Stimulated activated CD4-positive, alpha-beta T cell treated with anti-CD3 and anti-CD28 coated beads, TNF-alpha, amount 100 ng/mL, for 4 hours (primary cell): ENCODE results near the gene NSRP1.
"Not testable (repeated sequence)": the region's sequence is repeated elsewhere in the genome, so short reads cannot be mapped to it uniquely, and the experiment has no call there.

ENCODE experiments used
- DNase-seq, 3 experiments: peaks; one replicate each; pipeline ENCODE4 v3.0.0-alpha.2; 2020; ENCODE audit warnings: low read depth in 3 of 3

The NSRP1 gene

GRCh38 chr17:30124273-30124796 lies 7.7 kb downstream of the NSRP1 start:
- no peak for DNase-seq

GRCh38 chr17:30130121-30130520 lies 13.5 kb downstream of the NSRP1 start:
- DNase-seq = no peak

GRCh38 chr17:30132615-30133014 lies 16.0 kb downstream of the NSRP1 start:
- no peak for DNase-seq

- no peak for DNase-seq
Measured at GRCh38 chr17:30133197-30133596, 16.6 kb downstream of the NSRP1 start.

GRCh38 chr17:30134551-30134950 lies 17.9 kb downstream of the NSRP1 start:
- DNase-seq = no peak

- DNase-seq = no peak
Measured at GRCh38 chr17:30137158-30137557, 20.5 kb downstream of the NSRP1 start.

- DNase-seq = not testable (repeated sequence)
Measured at GRCh38 chr17:30147860-30148259, 31.2 kb downstream of the NSRP1 start.

- DNase-seq = no peak
Measured at GRCh38 chr17:30148376-30148775, 31.8 kb downstream of the NSRP1 start.

GRCh38 chr17:30151471-30151870 lies 34.9 kb downstream of the NSRP1 start:
- DNase-seq = no peak

- DNase-seq = no peak
Measured at GRCh38 chr17:30153463-30153862, 36.8 kb downstream of the NSRP1 start.

- DNase-seq = no peak
Measured at GRCh38 chr17:30155389-30155788, 38.8 kb downstream of the NSRP1 start.

- no peak for DNase-seq
Measured at GRCh38 chr17:30158896-30159625, 42.4 kb downstream of the NSRP1 start.

- DNase-seq = no peak
Measured at GRCh38 chr17:30160419-30161172, 44.0 kb downstream of the NSRP1 start.

- no peak for DNase-seq
Measured at GRCh38 chr17:30161601-30162000, 45.0 kb downstream of the NSRP1 start.

- DNase-seq = no peak
Measured at GRCh38 chr17:30164531-30164930, 47.9 kb downstream of the NSRP1 start.

- DNase-seq = no peak
Measured at GRCh38 chr17:30165147-30165546, 48.5 kb downstream of the NSRP1 start.

- DNase-seq = no peak
Measured at GRCh38 chr17:30165960-30166359, 49.3 kb downstream of the NSRP1 start.

GRCh38 chr17:30170415-30170987 lies 53.9 kb downstream of the NSRP1 start:
- DNase-seq = no peak

GRCh38 chr17:30172560-30172959 lies 55.9 kb downstream of the NSRP1 start:
- no peak for DNase-seq

- DNase-seq = no peak
Measured at GRCh38 chr17:30173649-30174048, 57.0 kb downstream of the NSRP1 start.

- DNase-seq = no peak
Measured at GRCh38 chr17:30174556-30174955, 57.9 kb downstream of the NSRP1 start.

GRCh38 chr17:30176855-30177254 lies 60.2 kb downstream of the NSRP1 start:
- no peak for DNase-seq

- no peak for DNase-seq
Measured at GRCh38 chr17:30186761-30187160, 70.1 kb downstream of the NSRP1 start.
